K562 (cell line): Measurements from ENCODE around the gene SAMD8. TPM values are rescaled to one million over a fixed set of nuclear protein-coding genes. Genes with fewer than 3 reads are reported as not detected.

Experiments
- BACH1 ChIP-seq: fragments of 200-800 bp; sonication (Bioruptor generic); IDR thresholded peaks from 2 replicates; pipeline ENCODE4 v1.6.1; 2016; ENCODE audit warnings: missing genetic modification characterization, missing compliant biosample characterization
- BCL6 ChIP-seq: fragments of 250-450 bp; sonication (Bioruptor Pico); IDR thresholded peaks from 2 replicates; pipeline ENCODE4 v1.4.0; 2020
- CBX1 ChIP-seq: sonication (generic); IDR thresholded peaks from 2 replicates; pipeline ENCODE4 v1.6.1; 2016; ENCODE audit warnings: antibody characterized with exemption, low read depth, mild to moderate bottlenecking
- ESRRA ChIP-seq: fragments of 450-650 bp; IDR thresholded peaks from 2 replicates; pipeline ENCODE4 v1.6.1; 2014; ENCODE audit warnings: low read depth, mild to moderate bottlenecking, moderate library complexity, borderline replicate concordance
- FOXK2 ChIP-seq, 2 experiments: fragments of 450-650 bp; IDR thresholded peaks in 1 of 2; conservative IDR thresholded peaks in 1 of 2; 2 replicates each; pipeline ENCODE4 v1.6.1; 2016; ENCODE audit warnings: low read depth in 2 of 2, mild to moderate bottlenecking in 1 of 2
- MBD2 ChIP-seq: sonication (generic); IDR thresholded peaks from 2 replicates; pipeline ENCODE4 v1.6.1; 2016; ENCODE audit warnings: low read depth, borderline replicate concordance
- MECOM ChIP-seq: fragments of 250-450 bp; sonication (Bioruptor Pico); IDR thresholded peaks from 2 replicates; pipeline ENCODE4 v1.8.0; 2022; ENCODE audit warnings: inconsistent platforms
- NCOR1 ChIP-seq: fragments of 450-650 bp; IDR thresholded peaks from 2 replicates; pipeline ENCODE4 v1.6.1; 2016; ENCODE audit warnings: mild to moderate bottlenecking, moderate library complexity
- NR0B1 ChIP-seq: fragments of 450-650 bp; IDR thresholded peaks from one replicate; pipeline ENCODE4 v1.6.1; 2018; ENCODE audit warnings: mild to moderate bottlenecking, moderate library complexity; ENCODE audit not compliant: partially characterized antibody
- NR2C1 ChIP-seq, 2 experiments: fragments of 450-650 bp; IDR thresholded peaks; 2 replicates each; pipeline ENCODE4 v1.6.1; 2017; ENCODE audit warnings: mild to moderate bottlenecking in 2 of 2, antibody characterized with exemption in 1 of 2, inconsistent platforms in 1 of 2, missing compliant biosample characterization in 1 of 2, missing genetic modification characterization in 1 of 2
- PKNOX1 ChIP-seq: fragments of 450-650 bp; IDR thresholded peaks from 2 replicates; pipeline ENCODE4 v1.6.1; 2016
- POLR2AphosphoS5 ChIP-seq: IDR thresholded peaks from 2 replicates; pipeline ENCODE4 v1.6.1; 2011; ENCODE audit warnings: mild to moderate bottlenecking, low read depth, low read length, moderate library complexity; ENCODE audit not compliant: control insufficient read depth, insufficient read depth
- POLR2B ChIP-seq: fragments of 450-650 bp; IDR thresholded peaks from 2 replicates; pipeline ENCODE4 v1.6.1; 2018; ENCODE audit warnings: low read depth; ENCODE audit not compliant: partially characterized antibody
- RAD21 ChIP-seq, 2 experiments: fragments of 250-450 bp in 1 of 2; fragments of 450-650 bp in 1 of 2; sonication (Bioruptor Pico) in 1 of 2; formaldehyde crosslinking in 1 of 2; IDR thresholded peaks in 1 of 2; conservative IDR thresholded peaks in 1 of 2; 2 replicates each; pipeline versions ENCODE4 v1.4.0 to v1.8.0; 2020 to 2022; ENCODE audit warnings: mild to moderate bottlenecking in 2 of 2, moderate library complexity in 1 of 2
- RREB1 ChIP-seq: fragments of 250-450 bp; sonication (Bioruptor Pico); IDR thresholded peaks from 2 replicates; pipeline ENCODE4 v1.4.0; 2020
- STAG1 ChIP-seq: sonication (generic); formaldehyde crosslinking; IDR thresholded peaks from 2 replicates; pipeline ENCODE4 v1.5.0; 2020; ENCODE audit warnings: missing genetic modification reagents, borderline replicate concordance
- ZFX ChIP-seq: sonication (generic); formaldehyde crosslinking; IDR thresholded peaks from 2 replicates; pipeline ENCODE4 v1.8.0; 2022; ENCODE audit warnings: mild to moderate bottlenecking, missing genetic modification reagents, moderate library complexity
- ZKSCAN1 ChIP-seq: fragments of 150-350 bp; IDR thresholded peaks from 2 replicates; pipeline ENCODE4 v1.6.1; 2016; ENCODE audit warnings: low read depth, low read length
- ZNF41 ChIP-seq: fragments of 250-450 bp; sonication (Bioruptor Pico); conservative IDR thresholded peaks from 2 replicates; pipeline ENCODE4 v1.4.0; 2020; ENCODE audit warnings: mild to moderate bottlenecking
- ZNF766 ChIP-seq: fragments of 200-800 bp; sonication (Bioruptor generic); conservative IDR thresholded peaks from 2 replicates; pipeline ENCODE4 v1.6.1; 2016; ENCODE audit warnings: missing genetic modification characterization, missing compliant biosample characterization
- polyA plus RNA-seq, 8 experiments: library from polyadenylated mRNA; depleted of rRNA in 4 of 8; stranded (reverse) in 5 of 8; unstranded in 3 of 8; fragments of >200 nt; fragmentation: Nextera tagmentation in 2 of 8; fragmentation: Illumina TruSeq in 1 of 8; extraction: Ambion mirVana in 2 of 8; extraction: Trizol in 1 of 8; gene quantifications; 2 replicates each; pipeline versions ENCODE4 v1.2.1 to v1.2.3, GENCODE V29; 2011 to 2014; ENCODE audit warnings: inconsistent platforms in 1 of 8, missing spikeins in 1 of 8
- total RNA-seq, 7 experiments: library from RNA; depleted of rRNA in 6 of 7; stranded (reverse); fragments of >200 nt in 6 of 7; fragmentation: Illumina TruSeq in 2 of 7; extraction: Trizol in 2 of 7; gene quantifications; 2 replicates each; pipeline versions ENCODE4 v1.2.1 to v1.2.3, GENCODE V29; 2011 to 2021; ENCODE audit warnings: low replicate concordance in 1 of 7

Gene SAMD8
- total and polyA plus RNA-seq, 9 of the 15 experiments (the other 6 are each of a cell fraction or from before 2014, with no cell fraction given) = 2.7 to 16.1 (median 6.2) TPM

GRCh38 chr10:75208181-75208580, 96.7 kb downstream of the SAMD8 start (continued):
- TF ChIP-seq ZNF41 (CRISPR knock-in tag) (no peak), ZFX (CRISPR knock-in tag) (no peak), NR2C1 (IDR thresholded peaks at IDR 0.05) (no peak), NR2C1 (tag; IDR thresholded peaks at IDR 0.05) (no peak), STAG1 (no peak), RAD21 (CRISPR knock-in tag; conservative IDR thresholded peaks at IDR 0.05 in 1 of 2, IDR thresholded peaks at IDR 0.05 in 1 of 2) (no peak), ESRRA (no peak), BACH1 (tag) (no peak), PKNOX1 (no peak), FOXK2 (conservative IDR thresholded peaks at IDR 0.05 in 1 of 2, IDR thresholded peaks at IDR 0.05 in 1 of 2; ENCODE audit: low read depth in 2 of 2) (no peak; a peak in 1 of 4 replicates), POLR2B (no peak), BCL6 (no peak), RREB1 (CRISPR knock-in tag) (no peak), ZNF766 (CRISPR knock-in tag) (no peak), CBX1 (no peak), POLR2AphosphoS5 (no peak), MBD2 (no peak), ZKSCAN1 (no peak), MECOM (CRISPR knock-in tag) (no peak), NCOR1 (0 out of 2 replicates have a peak, but pooled peaks have one; percentile 21), NR0B1 (no peak)
